GM12878 (cell line): ENCODE results near the gene ZNF213. TPM values are rescaled to one million over a fixed set of nuclear protein-coding genes. Genes with fewer than 3 reads are reported as not detected.

ENCODE experiments used
- ATAC-seq: fragments of 200-7000 bp; cut with Tn5 transposase; 3 replicates; pipeline ENCODE4 v1.9.1; 2020; ENCODE audit warnings: mild to moderate bottlenecking, moderate library complexity
- BruUV-seq: library from RNA; stranded (reverse); fragments of 400-500 nt; replicated peaks from 2 replicates; lab custom pipeline; 2021; lab: Mats Ljungman, UMichigan
- CTCF ChIA-PET: fragments of 300-600 bp; sonication (Branson Sonifier 250); formaldehyde crosslinking; extraction: SDS; loops from one replicate; lab custom pipeline; 2021; ENCODE audit warnings: inconsistent platforms; lab: Yijun Ruan, JAX
- POLR2A ChIA-PET: fragments of 350-600 bp; formaldehyde crosslinking; extraction: SDS; loops from one replicate; lab custom pipeline; 2021; ENCODE audit warnings: inconsistent platforms; lab: Charles Lee
- RAD21 ChIA-PET: fragments of 300-600 bp; sonication (Branson Sonifier 250); formaldehyde crosslinking; loops from one replicate; lab custom pipeline; 2023; ENCODE audit warnings: antibody characterized with exemption; ENCODE audit not compliant: unreplicated experiment; lab: Charles Lee
- SMC1A ChIA-PET: fragments of 300-600 bp; sonication (Branson Sonifier 250); formaldehyde crosslinking; loops from one replicate; lab custom pipeline; 2023; ENCODE audit not compliant: unreplicated experiment, uncharacterized antibody; lab: Charles Lee
- DNase-seq: peaks from one replicate; pipeline ENCODE4 v3.0.0-alpha.2; 2011; ENCODE audit warnings: low read depth, low spot score
- FAIRE-seq: peaks from 3 replicates; lab custom pipeline; 2011; peaks lifted over from hg19 to GRCh38; lab: Jason Lieb, UNC
- H2AFZ ChIP-seq: 2 replicates; pipeline ENCODE4 v1.6.0; 2011; ENCODE audit warnings: low read depth, low read length, control low read depth; ENCODE audit not compliant: control insufficient read depth
- H3K27ac ChIP-seq: 2 replicates; pipeline ENCODE4 v1.5.1; 2011; ENCODE audit warnings: control low read depth; ENCODE audit not compliant: control insufficient read depth, insufficient read depth
- H3K27me3 ChIP-seq, 2 experiments: replicated peaks in 1 of 2; 2 replicates each; pipeline versions ENCODE4 v1.6.0 to v1.6.1; 2011; ENCODE audit warnings: low read length in 1 of 2; ENCODE audit not compliant: control insufficient read depth in 2 of 2, insufficient read depth in 2 of 2
- H3K36me3 ChIP-seq, 2 experiments: 2 replicates each; pipeline ENCODE4 v1.5.1; 2011; ENCODE audit warnings: low read length in 1 of 2; ENCODE audit not compliant: control insufficient read depth in 2 of 2, insufficient read depth in 2 of 2
- H3K4me1 ChIP-seq: 2 replicates; pipeline ENCODE4 v1.6.1; 2011; ENCODE audit warnings: mild to moderate bottlenecking, low read length, moderate library complexity, mixed read lengths; ENCODE audit not compliant: control insufficient read depth, insufficient read depth
- H3K4me2 ChIP-seq: 2 replicates; pipeline ENCODE4 v1.6.0; 2011; ENCODE audit warnings: control low read depth; ENCODE audit not compliant: control insufficient read depth, insufficient read depth
- H3K4me3 ChIP-seq: fragments of 200-600 bp; sonication (generic); 2 replicates; pipeline ENCODE4 v1.5.1; 2016
- H3K79me2 ChIP-seq: 2 replicates; pipeline ENCODE4 v1.6.0; 2011; ENCODE audit warnings: low read length; ENCODE audit not compliant: control insufficient read depth, insufficient read depth
- H3K9ac ChIP-seq: 2 replicates; pipeline ENCODE4 v1.8.0; 2011; ENCODE audit warnings: low read length, control low read depth, mixed read lengths; ENCODE audit not compliant: control insufficient read depth, insufficient read depth
- H3K9me3 ChIP-seq: replicated peaks from 3 replicates; pipeline ENCODE4 v1.5.1; 2011; ENCODE audit warnings: mild to moderate bottlenecking, low read length; ENCODE audit not compliant: control insufficient read depth, insufficient read depth
- H4K20me1 ChIP-seq: 2 replicates; pipeline ENCODE4 v1.6.0; 2011; ENCODE audit not compliant: control insufficient read depth, insufficient read depth
- E4F1 ChIP-seq: fragments of 450-650 bp; IDR thresholded peaks from 2 replicates; pipeline ENCODE4 v1.6.1; 2018; ENCODE audit warnings: borderline replicate concordance, mild to moderate bottlenecking; ENCODE audit not compliant: partially characterized antibody
- EZH2 ChIP-seq: IDR thresholded peaks from 2 replicates; pipeline ENCODE4 v1.6.1; 2012; ENCODE audit warnings: low read depth, mild to moderate bottlenecking, control low read depth, inconsistent platforms, low read length, borderline replicate concordance; ENCODE audit not compliant: control insufficient read depth
- FOS ChIP-seq: IDR thresholded peaks from 3 replicates; pipeline ENCODE4 v1.6.1; 2011; ENCODE audit warnings: borderline replicate concordance; ENCODE audit not compliant: insufficient read length; ENCODE audit errors: extremely low read depth
- HCFC1 ChIP-seq: fragments of 150-350 bp; IDR thresholded peaks from 2 replicates; pipeline ENCODE4 v1.6.1; 2014; ENCODE audit warnings: low read length
- MAX ChIP-seq: IDR thresholded peaks from 2 replicates; pipeline ENCODE4 v1.6.1; 2012; ENCODE audit warnings: low read depth, low read length, improper control_type of control experiment
- MEF2B ChIP-seq: fragments of 450-650 bp; IDR thresholded peaks from 2 replicates; pipeline ENCODE4 v1.6.1; 2018; ENCODE audit warnings: mild to moderate bottlenecking, moderate library complexity; ENCODE audit not compliant: partially characterized antibody, poor library complexity, severe bottlenecking
- MLLT1 ChIP-seq: fragments of 450-650 bp; IDR thresholded peaks from 2 replicates; pipeline ENCODE4 v1.6.1; 2016; ENCODE audit warnings: mild to moderate bottlenecking
- NFYB ChIP-seq: IDR thresholded peaks from 2 replicates; pipeline ENCODE4 v1.6.1; 2011; ENCODE audit warnings: low read depth, mild to moderate bottlenecking, low read length, improper control_type of control experiment, moderate library complexity; ENCODE audit not compliant: insufficient read depth
- NR2F1 ChIP-seq: fragments of 450-650 bp; conservative IDR thresholded peaks from 2 replicates; pipeline ENCODE4 v1.6.1; 2017; ENCODE audit warnings: mild to moderate bottlenecking
- PAX8 ChIP-seq: fragments of 450-650 bp; IDR thresholded peaks from 2 replicates; pipeline ENCODE4 v1.6.1; 2017; ENCODE audit warnings: mild to moderate bottlenecking, moderate library complexity
- RBBP5 ChIP-seq: fragments of 200-600 bp; sonication (generic); conservative IDR thresholded peaks from 2 replicates; pipeline ENCODE4 v1.6.1; 2016
- RCOR1 ChIP-seq: conservative IDR thresholded peaks from 2 replicates; pipeline ENCODE4 v1.6.1; 2012; ENCODE audit warnings: low read depth, low read length, improper control_type of control experiment
- SUPT20H ChIP-seq: IDR thresholded peaks from 2 replicates; pipeline ENCODE4 v1.6.1; 2011; ENCODE audit warnings: low read depth, mild to moderate bottlenecking, low read length, moderate library complexity, borderline replicate concordance; ENCODE audit not compliant: control insufficient read depth
- ZBTB40 ChIP-seq: fragments of 450-650 bp; IDR thresholded peaks from 2 replicates; pipeline ENCODE4 v1.6.1; 2016; ENCODE audit warnings: mild to moderate bottlenecking, moderate library complexity, borderline replicate concordance
- WGBS: methylation state at CpG from one replicate; pipeline ENCODE4 v1.1.6; 2016; ENCODE audit warnings: low lambda C conversion rate; ENCODE audit not compliant: insufficient replicate concordance, insufficient coverage; ENCODE audit errors: missing lambda C conversion rate; 5-methylcytosine and 5-hydroxymethylcytosine counted together
- in situ Hi-C: fragments of 300-500 bp; cut with MboI; formaldehyde crosslinking; loops from 9 replicates; pipeline ENCODE4 v1.14.3; 2018; ENCODE audit warnings: mixed read lengths
- intact Hi-C: fragments of 100-400 bp; cut with micrococcal nuclease; formaldehyde crosslinking; loops from one replicate; pipeline ENCODE4 v1.14.2; 2022; ENCODE audit not compliant: unreplicated experiment
- polyA plus RNA-seq, 11 experiments: library from polyadenylated mRNA; depleted of rRNA in 4 of 11; unstranded in 6 of 11; stranded (reverse) in 5 of 11; fragments of >200 nt; fragmentation: Nextera tagmentation in 4 of 11; fragmentation: Illumina TruSeq in 1 of 11; extraction: Ambion mirVana in 4 of 11; extraction: Trizol in 1 of 11; gene quantifications; 1 replicate in 1 of 11; 2 replicates in 10 of 11; pipeline versions ENCODE4 v1.2.1 to v1.2.3, GENCODE V29; 2011 to 2016; ENCODE audit warnings: inconsistent platforms in 2 of 11, missing spikeins in 2 of 11, low read depth in 1 of 11
- total RNA-seq, 4 experiments: library from RNA; depleted of rRNA in 3 of 4; stranded (reverse); fragments of >200 nt in 3 of 4; fragmentation: Illumina TruSeq in 1 of 4; extraction: Trizol in 1 of 4; gene quantifications; 2 replicates each; pipeline versions ENCODE4 v1.2.1 to v1.2.3, GENCODE V29; 2013 to 2021

The ZNF213 gene
- total and polyA plus RNA-seq, 10 of the 15 experiments (the other 5 are each of a cell fraction or from before 2014, with no cell fraction given), result 0.53 to 9.4 (median 1.1) TPM

- Histone ChIP-seq H3K27me3 (no peaks in the 10 kb centered on the region), H3K9ac (no peak overlapping the region), H3K36me3 (no peaks in the 10 kb centered on the region), H2AFZ (no peak overlapping the region), H3K4me2 (no peak overlapping the region), H4K20me1 (no peaks in the 10 kb centered on the region), H3K79me2 (no peaks in the 10 kb centered on the region), H3K27ac (no peak overlapping the region), H3K4me1 (no peaks in the 10 kb centered on the region), H3K4me3 (no peak overlapping the region), H3K9me3 (no peaks in the 10 kb centered on the region)
- no TSS peak for BruUV-seq
- ChIA-PET RAD21 (no interaction called here), CTCF (interaction anchor here (1.1 to 21.2 kb wide), 4 partner anchors 15 to 39 kb away, joined by 3 to 396 read pairs (median 6); no protein-coding TSS in a partner anchor), SMC1A (no interaction called here), POLR2A (no interaction called here)
- DNase-seq, result no peak
- intact Hi-C loops, result no loop called here
- 89% methylated on average over 79 of the region's 81 CpGs for WGBS
- in situ Hi-C loops, result no loop called here
- no peak for ATAC-seq
- FAIRE-seq, result no peak
- TF ChIP-seq MEF2B, result no peak
- no peak for TF ChIP-seq FOS
- no peak for TF ChIP-seq MLLT1
- TF ChIP-seq NR2F1, result no peak
- no peak for TF ChIP-seq EZH2
- TF ChIP-seq RCOR1, result no peak
- no peak for TF ChIP-seq NFYB
- TF ChIP-seq RBBP5, result no peak
- TF ChIP-seq SUPT20H, result no peak
- no peak for TF ChIP-seq HCFC1
- TF ChIP-seq PAX8, result no peak
- TF ChIP-seq MAX, result no peak
- TF ChIP-seq E4F1, result no peak
- TF ChIP-seq ZBTB40, result no peak
Measured at GRCh38 chr16:3089717-3090592, 44.9 kb upstream of the ZNF213 start.
